ENCODE results near the gene OTULIN.

OTULIN gene

GRCh38 chr5:14669415-14669814 is 4.9 kb downstream of the OTULIN start:
- no peak overlapping the region for H3K9ac ChIP-seq (ENCODE audit: low read depth, low read length)
- no peak overlapping the region for H3K4me2 ChIP-seq (ENCODE audit: low read length)
- no peaks in the 10 kb centered on the region for H3K36me3 ChIP-seq (ENCODE audit: insufficient read depth, low read length)
- H3K9me3 ChIP-seq (replicated peaks; ENCODE audit: low read length) = no peaks in the 10 kb centered on the region
- H3K4me1 ChIP-seq (ENCODE audit: control insufficient read depth, insufficient read depth, low read length) = peaks cover 33% of the 10 kb centered on the region
- no peak overlapping the region for H3K4me3 ChIP-seq (ENCODE audit: low read length)
- H3K27me3 ChIP-seq (ENCODE audit: control insufficient read depth, insufficient read depth, low read length) = no peaks in the 10 kb centered on the region

DNA sequence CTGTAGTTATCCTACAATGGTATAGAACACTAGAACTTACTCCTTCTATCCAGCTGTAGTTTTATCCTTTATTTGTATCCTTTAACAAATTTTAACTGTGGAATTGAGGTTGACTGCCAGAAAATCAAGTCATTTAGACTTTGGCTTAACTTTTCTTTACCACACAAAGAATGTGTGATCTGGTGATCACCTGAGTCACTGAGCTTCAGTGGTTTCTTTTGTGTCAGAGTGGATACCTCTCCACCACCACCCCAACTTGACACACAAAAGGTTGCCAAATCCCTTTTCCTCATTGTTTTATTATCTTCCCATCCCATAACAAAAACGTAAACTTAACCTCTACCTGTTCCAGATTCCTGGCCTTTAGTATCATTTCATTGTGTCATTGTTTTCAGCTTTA is 5.5 kb downstream of the OTULIN start:
- no peaks in the 10 kb centered on the region for H3K27me3 ChIP-seq (ENCODE audit: control insufficient read depth, insufficient read depth, low read length)
- peaks cover 35% of the 10 kb centered on the region for H3K4me1 ChIP-seq (ENCODE audit: control insufficient read depth, insufficient read depth, low read length)
- no peaks in the 10 kb centered on the region for H3K36me3 ChIP-seq (ENCODE audit: insufficient read depth, low read length)
- no peak overlapping the region for H3K4me2 ChIP-seq (ENCODE audit: low read length)
- H3K9ac ChIP-seq (ENCODE audit: low read depth, low read length) = no peak overlapping the region
- no peak overlapping the region for H3K4me3 ChIP-seq (ENCODE audit: low read length)
- no peaks in the 10 kb centered on the region for H3K9me3 ChIP-seq (replicated peaks; ENCODE audit: low read length)

DNA sequence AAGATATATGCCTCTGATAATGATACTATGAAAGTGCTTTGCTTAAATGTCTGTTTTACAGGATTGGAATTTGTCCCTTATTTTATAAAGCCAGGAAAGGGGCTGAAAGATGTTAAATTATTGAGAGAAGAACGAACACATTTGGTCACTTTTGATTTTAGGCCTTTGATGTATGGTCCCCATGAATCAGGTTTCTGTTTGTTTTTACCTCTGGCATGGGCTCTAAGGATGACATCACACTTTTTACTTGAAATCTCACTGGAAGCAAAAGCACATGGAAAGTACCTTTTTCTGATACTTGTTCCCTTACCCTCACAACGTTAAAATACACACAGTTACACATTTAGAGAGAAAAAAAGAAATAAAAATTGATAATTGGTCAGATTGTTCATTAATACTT is 6.9 kb downstream of the OTULIN start:
- H3K4me1 ChIP-seq (ENCODE audit: control insufficient read depth, insufficient read depth, low read length) = peaks cover 38% of the 10 kb centered on the region
- no peaks in the 10 kb centered on the region for H3K27me3 ChIP-seq (ENCODE audit: control insufficient read depth, insufficient read depth, low read length)
- H3K4me2 ChIP-seq (ENCODE audit: low read length) = no peak overlapping the region
- no peak overlapping the region for H3K4me3 ChIP-seq (ENCODE audit: low read length)
- H3K9ac ChIP-seq (ENCODE audit: low read depth, low read length) = no peak overlapping the region
- H3K36me3 ChIP-seq (ENCODE audit: insufficient read depth, low read length) = no peaks in the 10 kb centered on the region
- H3K9me3 ChIP-seq (replicated peaks; ENCODE audit: low read length) = no peaks in the 10 kb centered on the region

DNA sequence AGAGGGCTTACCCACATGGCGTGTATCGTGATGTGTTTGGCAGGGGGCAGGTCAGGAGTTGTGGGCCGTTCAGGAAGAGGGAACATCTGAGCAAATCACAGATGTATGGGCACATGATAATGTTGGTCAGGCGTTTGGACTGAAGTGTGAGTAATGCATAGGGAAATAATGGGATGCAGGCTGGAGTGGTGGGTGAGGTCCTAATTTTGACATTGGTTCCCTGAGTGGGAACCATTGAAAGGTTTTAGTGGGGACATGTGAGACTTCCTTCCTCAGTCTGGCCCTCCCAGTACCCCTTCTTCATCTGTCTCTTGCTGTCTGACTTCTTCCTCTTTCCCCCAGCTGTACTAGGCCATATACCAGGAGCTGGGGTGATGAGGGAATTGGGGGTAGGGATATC is 7.6 kb downstream of the OTULIN start:
- Histone ChIP-seq H3K4me1 (ENCODE audit: control insufficient read depth, insufficient read depth, low read length) (peaks cover 38% of the 10 kb centered on the region), H3K9me3 (replicated peaks; ENCODE audit: low read length) (no peaks in the 10 kb centered on the region), H3K27me3 (ENCODE audit: control insufficient read depth, insufficient read depth, low read length) (no peaks in the 10 kb centered on the region), H3K9ac (ENCODE audit: low read depth, low read length) (no peak overlapping the region), H3K36me3 (ENCODE audit: insufficient read depth, low read length) (peaks cover 1% of the 10 kb centered on the region), H3K4me3 (ENCODE audit: low read length) (no peak overlapping the region), H3K4me2 (ENCODE audit: low read length) (no peak overlapping the region)

DNA sequence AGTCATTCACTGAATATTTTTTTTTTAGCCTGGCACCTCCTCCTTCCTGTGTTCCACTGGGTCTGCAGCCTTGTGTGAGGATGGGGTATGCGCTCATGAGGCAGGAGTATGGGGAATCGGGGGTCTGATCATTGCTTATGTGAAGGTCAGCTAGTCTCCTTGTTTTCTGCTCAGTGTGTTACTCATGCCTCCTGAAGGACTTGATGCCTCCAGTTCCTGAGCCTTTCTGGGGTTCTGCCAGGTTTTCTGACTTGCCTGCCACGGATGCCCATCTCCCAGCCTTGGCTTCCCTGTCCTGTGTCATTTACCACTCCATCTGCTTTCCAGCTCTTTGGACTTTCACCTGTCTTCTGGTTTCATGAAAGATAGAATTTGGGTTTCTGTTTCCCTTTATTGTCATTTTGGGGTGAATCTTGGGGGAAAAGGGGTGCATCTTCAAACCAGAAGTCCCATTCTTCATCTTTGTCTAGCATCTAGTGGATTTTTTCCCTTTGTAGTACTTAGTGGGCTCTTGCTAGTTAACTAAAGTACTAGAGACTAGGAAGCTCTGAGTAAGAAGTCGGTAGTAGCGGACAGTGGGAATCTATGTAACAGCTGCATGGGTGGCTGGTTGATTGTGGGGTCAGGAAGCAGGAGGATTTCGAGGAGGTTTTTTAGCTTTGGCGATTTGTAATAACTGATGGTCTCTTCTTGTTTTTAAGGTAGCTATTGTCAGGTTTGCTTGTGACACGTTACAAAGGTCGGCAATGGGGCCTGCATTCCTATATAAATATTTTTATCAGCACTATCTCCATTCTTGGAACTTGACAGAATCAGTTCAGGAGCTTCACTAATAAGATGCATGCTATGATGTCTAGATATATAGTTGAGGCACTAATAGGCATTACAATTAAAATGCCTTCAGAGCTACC is 8.2 kb downstream of the OTULIN start:
- H3K4me1 ChIP-seq (ENCODE audit: control insufficient read depth, insufficient read depth, low read length) = peaks cover 38% of the 10 kb centered on the region
- no peaks in the 10 kb centered on the region for H3K9me3 ChIP-seq (replicated peaks; ENCODE audit: low read length)
- H3K4me3 ChIP-seq (ENCODE audit: low read length) = no peak overlapping the region
- peaks cover 4% of the 10 kb centered on the region for H3K36me3 ChIP-seq (ENCODE audit: insufficient read depth, low read length)
- no peak overlapping the region for H3K4me2 ChIP-seq (ENCODE audit: low read length)
- H3K27me3 ChIP-seq (ENCODE audit: control insufficient read depth, insufficient read depth, low read length) = no peaks in the 10 kb centered on the region
- no peak overlapping the region for H3K9ac ChIP-seq (ENCODE audit: low read depth, low read length)

- H3K36me3 ChIP-seq (ENCODE audit: insufficient read depth, low read length) = peaks cover 4% of the 10 kb centered on the region
- no peaks in the 10 kb centered on the region for H3K27me3 ChIP-seq (ENCODE audit: control insufficient read depth, insufficient read depth, low read length)
- no peak overlapping the region for H3K4me3 ChIP-seq (ENCODE audit: low read length)
- H3K4me1 ChIP-seq (ENCODE audit: control insufficient read depth, insufficient read depth, low read length) = peaks cover 38% of the 10 kb centered on the region
- H3K9me3 ChIP-seq (replicated peaks; ENCODE audit: low read length) = no peaks in the 10 kb centered on the region
- H3K9ac ChIP-seq (ENCODE audit: low read depth, low read length) = no peak overlapping the region
- no peak overlapping the region for H3K4me2 ChIP-seq (ENCODE audit: low read length)
These were observed 8.9 kb downstream of the OTULIN start for GRCh38 chr5:14673443-14673842.

DNA sequence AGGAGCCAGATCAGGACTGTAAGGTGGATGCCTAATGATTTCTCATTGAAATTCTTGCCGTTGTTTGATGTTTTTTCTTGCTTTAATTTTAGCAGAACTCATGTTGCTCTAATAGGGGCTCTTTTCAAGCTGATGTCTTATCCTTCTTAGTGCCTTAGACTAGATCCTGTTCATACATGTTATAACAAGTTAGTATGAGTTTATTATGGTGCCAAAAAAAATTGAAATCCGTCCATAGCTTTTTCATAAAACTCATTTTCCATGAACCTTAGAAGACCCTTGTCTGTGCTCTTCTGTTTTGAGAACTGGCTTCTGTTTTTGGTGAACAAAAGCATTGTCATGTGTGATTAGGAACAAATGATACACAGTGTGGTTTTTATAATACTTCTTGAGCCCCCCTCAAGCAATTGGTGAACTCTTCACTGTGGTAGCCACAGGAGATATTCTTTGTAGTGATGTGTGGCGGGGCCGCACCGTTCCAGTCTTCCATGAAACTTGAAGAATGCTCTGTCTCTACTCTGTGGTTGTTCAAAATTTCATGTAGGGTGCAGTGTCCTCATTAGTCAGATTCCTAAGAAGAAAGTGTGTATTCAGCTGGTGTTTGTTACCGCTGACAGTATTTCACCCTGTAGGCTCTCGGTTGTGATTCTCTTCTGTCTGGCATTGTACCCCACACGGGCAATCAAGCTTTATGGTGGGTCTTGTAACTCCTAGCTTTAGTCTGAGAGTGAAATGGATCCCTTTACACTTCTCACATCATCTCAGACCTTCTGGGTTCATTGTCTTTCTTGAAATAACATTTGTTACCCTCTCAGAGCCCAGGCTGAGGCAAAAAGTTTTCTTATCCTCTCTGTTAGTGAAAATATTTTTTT is 10.7 kb downstream of the OTULIN start:
- Histone ChIP-seq H3K4me2 (ENCODE audit: low read length) (no peak overlapping the region), H3K9ac (ENCODE audit: low read depth, low read length) (no peak overlapping the region), H3K36me3 (ENCODE audit: insufficient read depth, low read length) (peaks cover 10% of the 10 kb centered on the region), H3K4me1 (ENCODE audit: control insufficient read depth, insufficient read depth, low read length) (peaks cover 38% of the 10 kb centered on the region), H3K9me3 (replicated peaks; ENCODE audit: low read length) (no peaks in the 10 kb centered on the region), H3K27me3 (ENCODE audit: control insufficient read depth, insufficient read depth, low read length) (no peaks in the 10 kb centered on the region), H3K4me3 (ENCODE audit: low read length) (no peak overlapping the region)

DNA sequence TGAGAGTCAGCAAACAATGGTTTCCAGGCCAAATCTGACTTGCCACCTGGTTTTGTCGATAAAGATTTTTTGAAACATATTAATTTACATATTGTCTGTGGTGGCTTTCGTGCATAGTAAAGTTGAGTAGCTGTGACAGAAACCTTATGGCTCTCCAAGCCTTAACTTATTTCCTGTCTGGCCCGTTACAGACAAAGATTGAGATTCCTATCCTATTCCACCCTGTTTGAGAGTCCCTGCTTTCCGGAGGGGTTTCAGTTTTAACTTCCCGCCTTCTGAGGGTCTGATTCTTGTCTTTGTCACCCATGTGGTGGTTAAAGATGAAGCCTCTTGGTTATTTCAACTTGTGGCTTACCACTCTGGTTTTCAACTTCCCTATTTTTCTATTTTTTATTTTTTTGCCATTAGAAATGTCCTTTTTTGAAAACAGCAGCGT is 11.4 kb downstream of the OTULIN start:
- no peaks in the 10 kb centered on the region for H3K27me3 ChIP-seq (ENCODE audit: control insufficient read depth, insufficient read depth, low read length)
- peak overlapping the region; percentile 42 for H3K4me2 ChIP-seq (ENCODE audit: low read length)
- H3K9ac ChIP-seq (ENCODE audit: low read depth, low read length) = no peak overlapping the region
- H3K36me3 ChIP-seq (ENCODE audit: insufficient read depth, low read length) = peaks cover 10% of the 10 kb centered on the region
- H3K9me3 ChIP-seq (replicated peaks; ENCODE audit: low read length) = no peaks in the 10 kb centered on the region
- peaks cover 38% of the 10 kb centered on the region for H3K4me1 ChIP-seq (ENCODE audit: control insufficient read depth, insufficient read depth, low read length)
- H3K4me3 ChIP-seq (ENCODE audit: low read length) = no peak overlapping the region

DNA sequence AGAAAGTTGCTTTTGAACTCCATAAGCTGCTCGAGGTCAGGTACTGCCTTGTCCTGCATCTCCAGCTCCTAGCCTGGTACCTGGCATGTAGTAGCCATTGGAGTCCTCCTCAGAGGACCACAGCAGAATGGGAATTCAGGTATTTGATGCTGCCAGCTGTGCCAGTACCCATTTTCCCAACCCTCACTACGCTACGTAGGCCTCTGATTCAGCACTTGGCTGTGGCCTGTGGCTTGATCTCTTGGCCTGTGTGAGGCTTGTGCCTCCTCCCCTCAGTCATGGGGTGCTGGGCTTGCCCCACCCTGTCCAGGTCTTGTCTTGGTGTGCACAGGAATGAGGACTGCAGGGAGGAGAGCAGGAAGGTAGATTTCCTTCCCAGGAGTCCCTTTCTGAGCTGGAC is 11.8 kb downstream of the OTULIN start:
- no peak overlapping the region for H3K4me3 ChIP-seq (ENCODE audit: low read length)
- H3K4me1 ChIP-seq (ENCODE audit: control insufficient read depth, insufficient read depth, low read length) = peaks cover 35% of the 10 kb centered on the region
- H3K4me2 ChIP-seq (ENCODE audit: low read length) = peak overlapping the region; percentile 42
- H3K36me3 ChIP-seq (ENCODE audit: insufficient read depth, low read length) = peaks cover 12% of the 10 kb centered on the region
- H3K9me3 ChIP-seq (replicated peaks; ENCODE audit: low read length) = no peaks in the 10 kb centered on the region
- H3K27me3 ChIP-seq (ENCODE audit: control insufficient read depth, insufficient read depth, low read length) = no peaks in the 10 kb centered on the region
- H3K9ac ChIP-seq (ENCODE audit: low read depth, low read length) = no peak overlapping the region

DNA sequence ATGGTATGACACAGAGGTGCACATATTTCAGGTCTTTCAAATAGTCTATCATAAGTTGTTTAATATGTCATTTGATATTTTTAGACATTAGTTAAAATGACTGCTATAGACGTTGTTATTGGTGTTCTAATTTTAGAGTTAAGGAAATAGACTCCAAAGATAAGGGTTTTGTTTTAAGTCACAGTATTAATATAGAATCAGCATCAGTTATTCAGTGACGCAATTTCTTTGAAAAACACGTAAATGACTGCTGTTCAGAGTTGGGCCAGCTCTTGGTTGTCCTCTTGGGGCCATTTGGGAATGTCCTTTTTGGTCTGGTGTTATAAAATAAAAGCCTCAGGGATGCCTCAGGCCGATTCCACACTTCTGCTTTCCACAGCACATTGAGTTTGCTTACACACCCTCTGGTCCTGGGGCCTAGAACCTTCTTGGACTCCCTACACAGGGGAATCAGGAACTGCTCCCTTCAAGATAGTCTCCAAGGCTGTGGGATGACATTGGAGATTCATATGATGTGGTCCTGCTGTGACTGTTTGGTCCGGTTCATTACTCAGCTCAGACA is 14.3 kb downstream of the OTULIN start:
- Histone ChIP-seq H3K4me1 (ENCODE audit: control insufficient read depth, insufficient read depth, low read length) (peaks cover 20% of the 10 kb centered on the region), H3K9ac (ENCODE audit: low read depth, low read length) (no peak overlapping the region), H3K4me3 (ENCODE audit: low read length) (no peak overlapping the region), H3K9me3 (replicated peaks; ENCODE audit: low read length) (no peaks in the 10 kb centered on the region), H3K27me3 (ENCODE audit: control insufficient read depth, insufficient read depth, low read length) (no peaks in the 10 kb centered on the region), H3K4me2 (ENCODE audit: low read length) (no peak overlapping the region), H3K36me3 (ENCODE audit: insufficient read depth, low read length) (peaks cover 32% of the 10 kb centered on the region)

- Histone ChIP-seq H3K36me3 (ENCODE audit: insufficient read depth, low read length) (peaks cover 32% of the 10 kb centered on the region), H3K4me2 (ENCODE audit: low read length) (no peak overlapping the region), H3K4me1 (ENCODE audit: control insufficient read depth, insufficient read depth, low read length) (peaks cover 20% of the 10 kb centered on the region), H3K9me3 (replicated peaks; ENCODE audit: low read length) (no peaks in the 10 kb centered on the region), H3K9ac (ENCODE audit: low read depth, low read length) (no peak overlapping the region), H3K27me3 (ENCODE audit: control insufficient read depth, insufficient read depth, low read length) (no peaks in the 10 kb centered on the region), H3K4me3 (ENCODE audit: low read length) (no peak overlapping the region)
These were observed 15.1 kb downstream of the OTULIN start for GRCh38 chr5:14679595-14679994.

All from skeletal muscle satellite cell (primary cell).